ENCODE results near the gene OR10K2. TPM values are rescaled to one million over a fixed set of nuclear protein-coding genes. Genes with fewer than 3 reads are reported as not detected.
"Not testable (repeated sequence)": the region's sequence is repeated elsewhere in the genome, so short reads cannot be mapped to it uniquely, and the experiment has no call there.

The OR10K2 gene, protein sequence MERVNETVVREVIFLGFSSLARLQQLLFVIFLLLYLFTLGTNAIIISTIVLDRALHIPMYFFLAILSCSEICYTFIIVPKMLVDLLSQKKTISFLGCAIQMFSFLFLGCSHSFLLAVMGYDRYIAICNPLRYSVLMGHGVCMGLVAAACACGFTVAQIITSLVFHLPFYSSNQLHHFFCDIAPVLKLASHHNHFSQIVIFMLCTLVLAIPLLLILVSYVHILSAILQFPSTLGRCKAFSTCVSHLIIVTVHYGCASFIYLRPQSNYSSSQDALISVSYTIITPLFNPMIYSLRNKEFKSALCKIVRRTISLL
- total RNA-seq = not detected

DNA sequence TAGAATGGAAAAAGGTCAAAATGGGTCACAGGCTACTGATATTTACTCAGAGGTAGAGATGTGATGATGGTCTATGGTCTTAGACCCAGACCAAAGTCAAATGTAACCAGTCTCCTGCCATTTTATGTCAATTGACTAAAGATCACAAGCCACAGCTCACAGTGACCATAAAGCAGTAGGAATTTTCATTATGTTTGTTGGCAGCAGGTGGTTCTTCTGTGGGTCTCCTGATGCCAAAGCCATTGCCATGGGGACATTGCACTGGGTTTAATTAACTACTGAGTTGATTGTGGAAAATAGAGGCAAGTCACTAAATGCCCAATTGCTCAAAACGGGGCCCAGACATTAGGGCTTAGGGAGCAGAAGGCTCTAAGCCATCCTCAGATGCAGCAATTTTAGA, at the start of gene OR10K2:
OR10K2 (minus strand) TSS at position 101 of the 400 bp plus-strand sequence. CDS start 5,371 bp downstream, outside the sequence.
- Mint-ChIP-seq H3K9me3 (ENCODE audit: insufficient read depth) (no peaks in the 10 kb centered on the region), H3K4me3 (no peak within 1 kb of the TSS), H3K27me3 (ENCODE audit: low read depth) (peaks cover 2% of the 10 kb centered on the region), H3K36me3 (ENCODE audit: low read depth) (no peaks in the 10 kb centered on the region), H3K4me1 (ENCODE audit: low read depth) (no peaks in the 10 kb centered on the region), H3K27ac (no peak within 1 kb of the TSS)
- ChIA-PET POLR2A (no interaction called here), CTCF (no interaction called here)
- ATAC-seq (no peak), DNase-seq (no peak)

DNA sequence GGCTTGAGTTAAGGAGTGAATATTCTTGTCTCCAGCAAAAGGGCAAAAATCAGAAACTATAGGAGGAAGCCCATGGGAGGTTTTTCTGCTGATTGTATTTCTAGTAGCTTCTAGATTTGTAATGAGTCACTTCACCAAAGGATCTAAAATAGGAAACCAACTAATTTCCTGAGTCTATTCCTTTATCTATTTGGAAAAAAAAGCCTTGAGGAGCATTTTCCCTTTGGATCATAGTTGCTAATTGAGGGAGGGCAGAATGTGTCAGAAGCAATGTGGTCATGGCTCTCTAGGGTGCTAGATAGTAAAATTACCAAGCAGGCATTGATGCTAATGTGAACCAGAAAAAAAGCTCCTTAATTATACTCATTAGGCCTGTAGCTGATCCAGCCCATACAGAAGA, 45.9 kb upstream of the OR10K2 start, which contains the start of gene OR10R2:
OR10R2 (plus strand) TSS at position 301 of the 400 bp plus-strand sequence. CDS start 106 bp downstream, outside the sequence.
- H3K9me3 Mint-ChIP-seq (ENCODE audit: insufficient read depth) = no peaks in the 10 kb centered on the region
- H3K4me3 Mint-ChIP-seq = no peak within 1 kb of the TSS
- H3K27ac Mint-ChIP-seq = no peak within 1 kb of the TSS
- no peaks in the 10 kb centered on the region for H3K27me3 Mint-ChIP-seq (ENCODE audit: low read depth)
- ChIA-PET POLR2A (no interaction called here), CTCF (no interaction called here)
- no peaks in the 10 kb centered on the region for H3K4me1 Mint-ChIP-seq (ENCODE audit: low read depth)
- no peaks in the 10 kb centered on the region for H3K36me3 Mint-ChIP-seq (ENCODE audit: low read depth)
- ATAC-seq (no peak), DNase-seq (no peak)

DNA sequence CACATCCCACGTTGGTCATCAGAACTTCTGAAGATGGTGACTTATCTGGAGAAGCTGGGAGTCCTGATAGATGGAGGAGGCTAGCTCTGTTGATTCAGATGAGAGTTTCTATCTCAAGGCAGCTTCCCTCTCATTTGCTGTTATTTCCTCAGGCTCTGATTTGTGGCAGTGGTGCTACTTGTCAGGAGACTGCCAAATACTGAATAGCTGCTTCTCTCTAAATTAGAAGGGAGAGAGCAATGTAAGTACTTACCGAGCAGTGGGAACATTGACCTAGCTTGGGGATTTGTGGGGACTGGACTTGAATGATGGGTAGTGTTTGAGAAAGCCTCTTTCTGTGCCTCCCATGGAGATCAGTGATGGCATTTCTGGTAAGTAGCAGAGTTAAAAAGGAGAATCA, 35.5 kb upstream of the OR10K2 start, which contains the start of gene OR10K1:
OR10K1 (plus strand) TSS at position 301 of the 400 bp plus-strand sequence. CDS start 3,728 bp downstream, outside the sequence.
- peaks cover 5% of the 10 kb centered on the region for H3K27me3 Mint-ChIP-seq (ENCODE audit: low read depth)
- POLR2A ChIA-PET = no interaction called here
- no peak within 1 kb of the TSS for H3K4me3 Mint-ChIP-seq
- H3K27ac Mint-ChIP-seq = no peak within 1 kb of the TSS
- no peaks in the 10 kb centered on the region for H3K36me3 Mint-ChIP-seq (ENCODE audit: low read depth)
- ATAC-seq (no peak), DNase-seq (no peak)
- no peaks in the 10 kb centered on the region for H3K4me1 Mint-ChIP-seq (ENCODE audit: low read depth)
- CTCF ChIA-PET = no interaction called here
- H3K9me3 Mint-ChIP-seq (ENCODE audit: insufficient read depth) = no peaks in the 10 kb centered on the region

DNA sequence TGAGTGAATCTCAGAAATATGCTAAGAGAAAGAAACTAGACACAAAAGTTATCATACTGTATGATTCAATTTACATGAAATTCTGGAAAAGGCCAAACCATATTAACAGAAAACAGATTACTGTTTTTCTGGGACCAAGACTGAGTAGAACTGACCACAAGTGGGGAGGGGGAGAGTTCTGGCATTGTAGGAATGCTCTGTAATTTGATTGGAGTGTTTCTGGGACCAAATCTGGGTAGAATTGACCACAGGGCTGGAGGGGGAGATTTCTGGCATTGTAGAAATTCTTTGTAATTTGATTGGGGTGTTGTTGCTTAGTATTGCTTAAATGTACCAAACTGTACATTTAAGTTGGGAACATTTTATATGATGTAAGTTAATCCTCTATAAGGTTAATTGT, 32.2 kb upstream of the OR10K2 start:
- ATAC-seq (no peak), DNase-seq (no peak)
- H3K4me3 Mint-ChIP-seq = no peak overlapping the region
- H3K4me1 Mint-ChIP-seq (ENCODE audit: low read depth) = no peaks in the 10 kb centered on the region
- no peaks in the 10 kb centered on the region for H3K36me3 Mint-ChIP-seq (ENCODE audit: low read depth)
- ChIA-PET CTCF (no interaction called here), POLR2A (no interaction called here)
- H3K27ac Mint-ChIP-seq = no peak overlapping the region
- peaks cover 2% of the 10 kb centered on the region for H3K27me3 Mint-ChIP-seq (ENCODE audit: low read depth)
- H3K9me3 Mint-ChIP-seq (ENCODE audit: insufficient read depth) = no peaks in the 10 kb centered on the region

DNA sequence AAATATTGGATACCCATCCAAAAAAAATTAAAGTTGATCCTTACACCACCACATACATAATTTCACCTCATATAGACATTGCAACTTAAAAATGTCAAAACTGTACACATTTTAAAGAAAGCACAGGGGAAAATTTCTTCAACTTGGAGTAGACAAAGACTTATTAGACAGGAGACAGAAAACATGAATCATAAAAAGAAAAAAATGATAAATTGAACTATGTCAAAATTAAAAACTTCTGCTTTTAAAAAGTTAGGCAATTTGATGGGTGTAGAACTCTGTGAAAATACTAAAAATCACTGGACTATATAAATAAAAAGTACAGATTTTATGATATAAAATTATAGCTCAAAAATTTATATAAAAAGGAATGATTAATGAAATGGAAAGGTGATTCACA, 31.2 kb upstream of the OR10K2 start:
- DNase-seq (no peak), ATAC-seq (no peak)
- peaks cover under 1% of the 10 kb centered on the region for H3K27me3 Mint-ChIP-seq (ENCODE audit: low read depth)
- H3K36me3 Mint-ChIP-seq (ENCODE audit: low read depth) = no peaks in the 10 kb centered on the region
- CTCF ChIA-PET = no interaction called here
- H3K4me3 Mint-ChIP-seq = no peak overlapping the region
- no peaks in the 10 kb centered on the region for H3K9me3 Mint-ChIP-seq (ENCODE audit: insufficient read depth)
- POLR2A ChIA-PET = no interaction called here
- no peaks in the 10 kb centered on the region for H3K4me1 Mint-ChIP-seq (ENCODE audit: low read depth)
- no peak overlapping the region for H3K27ac Mint-ChIP-seq

DNA sequence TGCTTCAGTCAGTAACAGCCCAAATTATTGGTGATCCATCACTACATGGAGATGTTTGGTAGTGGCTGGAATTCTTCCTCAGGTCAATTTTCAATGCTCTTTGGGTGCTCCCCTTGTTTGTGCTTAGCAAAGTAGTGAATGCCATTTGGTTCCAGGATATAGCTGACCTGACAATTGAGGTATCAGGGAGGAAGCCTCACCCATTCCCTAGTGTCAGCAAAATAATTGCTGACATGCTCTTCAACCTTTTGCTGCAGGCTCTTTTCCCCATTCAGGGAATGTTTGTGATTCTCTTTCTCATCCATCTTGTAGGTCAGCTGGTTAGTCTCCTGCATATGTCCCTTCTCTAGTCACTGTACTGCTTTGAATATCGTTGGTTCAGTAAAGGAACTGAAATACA, 28.5 kb upstream of the OR10K2 start:
- H3K27me3 Mint-ChIP-seq (ENCODE audit: low read depth) = no peaks in the 10 kb centered on the region
- no peak for ATAC-seq
- DNase-seq = no peak
- ChIA-PET POLR2A (no interaction called here), CTCF (interaction anchor here (0.7 kb wide), 1 partner anchor 9 kb away, joined by 3 read pairs; no protein-coding TSS in a partner anchor)
- H3K36me3 Mint-ChIP-seq (ENCODE audit: low read depth) = no peaks in the 10 kb centered on the region
- no peak overlapping the region for H3K27ac Mint-ChIP-seq
- no peak overlapping the region for H3K4me3 Mint-ChIP-seq
- H3K4me1 Mint-ChIP-seq (ENCODE audit: low read depth) = no peaks in the 10 kb centered on the region
- H3K9me3 Mint-ChIP-seq (ENCODE audit: insufficient read depth) = no peaks in the 10 kb centered on the region

DNA sequence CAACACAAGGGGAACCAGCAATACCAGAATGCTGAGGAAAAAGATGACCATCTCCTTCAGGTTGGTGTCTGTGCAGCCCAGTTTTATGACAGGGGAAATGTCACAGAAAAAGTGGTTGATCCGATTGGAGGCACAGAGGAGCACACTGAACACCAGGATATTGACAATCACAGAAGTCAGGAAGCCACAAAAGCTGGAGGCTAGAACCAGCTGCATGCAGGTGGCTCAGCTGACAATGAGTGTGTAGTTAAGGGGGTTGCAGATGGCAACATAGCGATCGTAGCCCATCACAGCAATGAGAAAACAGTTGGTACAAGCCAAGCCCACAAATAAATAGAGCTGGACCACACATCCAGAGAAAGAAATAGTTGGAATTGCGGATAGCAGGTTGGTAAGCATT, 19.3 kb upstream of the OR10K2 start:
- ATAC-seq (no peak), DNase-seq (no peak)
- ChIA-PET CTCF (no interaction called here), POLR2A (no interaction called here)
- Mint-ChIP-seq H3K4me3 (no peak overlapping the region), H3K27me3 (ENCODE audit: low read depth) (peaks cover 2% of the 10 kb centered on the region), H3K9me3 (ENCODE audit: insufficient read depth) (no peaks in the 10 kb centered on the region), H3K36me3 (ENCODE audit: low read depth) (no peaks in the 10 kb centered on the region), H3K27ac (no peak overlapping the region), H3K4me1 (ENCODE audit: low read depth) (no peaks in the 10 kb centered on the region)

DNA sequence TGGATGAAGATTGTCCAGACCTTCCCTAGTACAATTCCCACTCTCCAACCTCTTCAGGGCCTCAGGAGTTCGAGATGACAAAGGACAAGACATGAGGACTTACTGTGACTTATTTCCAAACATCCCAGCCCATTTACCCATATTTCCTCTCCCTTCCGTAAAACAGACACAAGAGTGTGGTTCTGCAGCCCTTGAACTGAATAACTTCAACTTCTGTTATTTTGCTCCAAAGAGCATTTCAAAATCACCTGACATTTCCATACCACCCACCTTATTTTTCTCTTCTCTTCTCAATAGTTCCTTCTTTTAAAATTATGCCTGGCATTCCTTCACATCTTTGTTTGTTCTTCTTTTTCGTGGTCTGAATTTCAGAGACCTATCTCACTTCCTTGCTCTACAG, 8.7 kb upstream of the OR10K2 start:
- no peaks in the 10 kb centered on the region for H3K4me1 Mint-ChIP-seq (ENCODE audit: low read depth)
- DNase-seq = no peak
- no peak overlapping the region for H3K27ac Mint-ChIP-seq
- ChIA-PET POLR2A (no interaction called here), CTCF (no interaction called here)
- no peaks in the 10 kb centered on the region for H3K9me3 Mint-ChIP-seq (ENCODE audit: insufficient read depth)
- no peak for ATAC-seq
- no peak overlapping the region for H3K4me3 Mint-ChIP-seq
- H3K36me3 Mint-ChIP-seq (ENCODE audit: low read depth) = no peaks in the 10 kb centered on the region
- peaks cover 6% of the 10 kb centered on the region for H3K27me3 Mint-ChIP-seq (ENCODE audit: low read depth)

DNA sequence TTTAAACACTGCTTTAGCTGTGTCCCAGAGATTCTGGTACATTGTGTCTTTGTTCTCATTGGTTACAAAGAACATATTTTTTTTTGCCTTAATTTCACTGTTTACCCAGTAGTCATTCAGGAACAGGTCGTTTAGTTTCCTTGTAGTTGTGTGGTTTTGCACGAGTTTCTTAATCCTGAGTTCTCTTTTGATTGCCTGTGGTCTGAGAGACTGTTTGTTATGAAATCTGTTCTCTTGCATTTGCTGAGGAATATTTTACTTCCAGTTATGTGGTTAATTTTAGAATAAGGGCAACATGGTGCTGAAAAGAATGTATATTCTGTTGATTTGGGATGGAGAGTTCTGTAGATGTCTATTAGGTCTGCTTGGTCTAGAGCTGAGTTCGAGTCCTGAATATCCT, 4.1 kb upstream of the OR10K2 start:
- CTCF ChIA-PET; POLR2A ChIA-PET; H3K27me3 Mint-ChIP-seq (ENCODE audit: low read depth); H3K36me3 Mint-ChIP-seq (ENCODE audit: low read depth); H3K4me1 Mint-ChIP-seq (ENCODE audit: low read depth); DNase-seq; H3K4me3 Mint-ChIP-seq; H3K27ac Mint-ChIP-seq; H3K9me3 Mint-ChIP-seq (ENCODE audit: insufficient read depth); ATAC-seq: not testable (repeated sequence)

DNA sequence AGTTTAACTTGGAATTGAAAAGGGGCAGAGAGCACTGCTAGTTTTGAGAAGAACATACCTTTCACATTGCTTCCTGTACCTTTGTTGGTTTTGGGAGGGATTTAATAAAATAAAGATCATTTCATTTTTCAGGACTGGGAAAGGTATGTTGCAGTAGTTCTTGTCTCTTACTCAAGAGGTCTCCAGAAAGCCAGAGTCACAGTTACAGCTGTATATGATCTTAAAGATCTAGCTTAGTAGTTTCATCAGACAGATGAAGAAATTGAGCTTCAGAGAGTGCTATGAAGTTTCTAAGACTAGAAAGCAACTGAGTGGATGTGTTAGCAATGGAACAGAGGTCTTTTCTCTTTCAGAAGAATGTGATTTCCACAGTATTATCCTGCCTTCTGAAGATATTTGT, 1.0 kb downstream of the OR10K2 start:
- no peak overlapping the region for H3K27ac Mint-ChIP-seq
- no peaks in the 10 kb centered on the region for H3K4me1 Mint-ChIP-seq (ENCODE audit: low read depth)
- ChIA-PET CTCF (no interaction called here), POLR2A (no interaction called here)
- H3K36me3 Mint-ChIP-seq (ENCODE audit: low read depth) = no peaks in the 10 kb centered on the region
- H3K27me3 Mint-ChIP-seq (ENCODE audit: low read depth) = peaks cover 2% of the 10 kb centered on the region
- no peaks in the 10 kb centered on the region for H3K9me3 Mint-ChIP-seq (ENCODE audit: insufficient read depth)
- no peak overlapping the region for H3K4me3 Mint-ChIP-seq
- ATAC-seq (no peak), DNase-seq (no peak)

DNA sequence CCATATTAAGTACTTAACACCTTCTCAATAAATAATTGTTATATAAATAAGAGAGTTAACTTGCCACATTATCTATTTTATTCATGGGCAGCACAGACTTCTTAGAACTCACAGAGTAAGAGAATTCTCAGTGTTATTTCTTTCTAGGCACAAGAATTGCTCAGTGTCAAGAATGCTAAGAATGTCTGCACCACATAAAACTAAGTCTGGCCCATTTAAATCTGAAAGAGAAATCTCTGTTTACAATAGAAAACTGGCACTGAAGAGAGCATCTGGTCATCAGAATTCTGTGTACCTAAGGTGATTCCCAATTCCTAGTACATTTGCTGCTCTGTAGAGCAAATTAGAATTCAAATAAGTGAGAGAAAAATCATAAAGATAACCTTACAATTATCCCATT, 3.8 kb downstream of the OR10K2 start:
- ChIA-PET POLR2A (no interaction called here), CTCF (no interaction called here)
- ATAC-seq (no peak), DNase-seq (no peak)
- no peaks in the 10 kb centered on the region for H3K36me3 Mint-ChIP-seq (ENCODE audit: low read depth)
- no peak overlapping the region for H3K27ac Mint-ChIP-seq
- peaks cover 2% of the 10 kb centered on the region for H3K27me3 Mint-ChIP-seq (ENCODE audit: low read depth)
- no peaks in the 10 kb centered on the region for H3K9me3 Mint-ChIP-seq (ENCODE audit: insufficient read depth)
- no peaks in the 10 kb centered on the region for H3K4me1 Mint-ChIP-seq (ENCODE audit: low read depth)
- no peak overlapping the region for H3K4me3 Mint-ChIP-seq

DNA sequence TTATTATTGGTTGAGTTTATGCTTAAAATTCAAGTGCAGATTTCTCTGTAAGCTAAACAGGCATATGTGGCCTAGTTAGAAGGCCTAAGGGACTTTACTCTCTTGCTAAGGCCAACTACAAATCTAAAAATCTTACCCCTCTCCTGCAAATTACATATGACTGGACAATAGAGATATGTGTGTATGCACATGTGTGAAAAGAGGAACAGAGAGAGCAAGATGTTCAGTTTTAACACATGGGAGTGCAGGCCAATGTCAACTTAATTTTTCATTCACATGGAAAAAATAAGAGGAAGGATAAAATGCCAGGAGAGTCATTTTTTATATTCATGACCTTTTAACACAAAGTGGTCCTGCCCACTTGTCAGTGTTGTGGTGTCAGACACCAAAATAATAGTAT, 8.5 kb downstream of the OR10K2 start:
- ATAC-seq (no peak), DNase-seq (no peak)
- ChIA-PET CTCF (no interaction called here), POLR2A (no interaction called here)
- Mint-ChIP-seq H3K27me3 (ENCODE audit: low read depth) (peaks cover 4% of the 10 kb centered on the region), H3K4me1 (ENCODE audit: low read depth) (no peaks in the 10 kb centered on the region), H3K4me3 (no peak overlapping the region), H3K9me3 (ENCODE audit: insufficient read depth) (no peaks in the 10 kb centered on the region), H3K27ac (no peak overlapping the region), H3K36me3 (ENCODE audit: low read depth) (no peaks in the 10 kb centered on the region)

Data from activated CD8-positive, alpha-beta T cell treated with anti-CD3 and anti-CD28 coated beads, Interleukin-2, amount 10 ng/mL, durations not matched to agents 7 days and 5 days (primary cell).